ENCODE data around the gene STK11IP.

STK11IP gene

DNA sequence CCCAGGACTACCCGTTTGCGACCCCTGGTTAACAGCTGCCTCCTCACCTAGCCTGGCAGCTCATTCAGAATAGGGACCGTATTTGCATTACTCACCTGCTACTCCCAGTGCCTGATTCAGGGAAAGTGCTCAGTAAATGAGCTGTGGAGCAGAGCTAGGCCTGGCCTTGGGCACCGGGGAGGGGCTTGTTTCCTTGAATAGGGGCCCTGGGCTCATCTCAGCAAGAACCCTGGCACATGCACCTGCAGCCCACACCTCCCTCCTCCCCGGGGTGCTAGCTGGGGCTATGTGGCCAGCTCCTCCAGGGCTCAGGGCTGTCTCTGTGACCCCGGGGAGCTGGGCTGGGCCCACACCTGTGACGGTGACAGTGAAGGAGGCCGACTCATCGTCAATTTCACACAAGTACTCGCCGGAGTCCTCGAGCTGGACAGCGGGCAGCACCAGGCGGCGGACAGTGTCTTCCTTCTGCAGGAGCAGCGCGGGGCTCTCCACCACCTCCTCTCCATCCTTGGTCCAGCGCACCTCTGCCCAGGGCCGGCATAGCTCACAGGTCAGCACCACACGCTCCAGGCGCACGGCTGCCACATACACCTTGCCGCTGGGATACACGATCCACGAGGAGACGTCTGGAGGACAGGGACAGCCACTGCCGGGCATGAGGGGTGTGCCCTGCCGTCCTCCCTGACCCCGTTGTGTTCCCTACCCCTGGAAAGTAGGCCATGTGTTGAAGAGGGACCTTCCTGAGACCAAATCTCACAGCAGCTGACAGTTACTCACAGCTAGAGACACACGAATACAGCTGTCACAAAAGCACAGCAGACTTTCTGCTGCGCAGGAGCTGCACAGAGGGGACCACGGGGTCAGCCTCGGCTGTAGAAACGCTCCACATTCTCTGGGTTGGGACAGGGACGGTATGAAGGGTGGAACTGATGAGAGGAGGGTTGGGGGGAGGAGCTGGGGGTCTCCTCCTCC, 35.3 kb upstream of the STK11IP start:
- no peak for DNase-seq

DNA sequence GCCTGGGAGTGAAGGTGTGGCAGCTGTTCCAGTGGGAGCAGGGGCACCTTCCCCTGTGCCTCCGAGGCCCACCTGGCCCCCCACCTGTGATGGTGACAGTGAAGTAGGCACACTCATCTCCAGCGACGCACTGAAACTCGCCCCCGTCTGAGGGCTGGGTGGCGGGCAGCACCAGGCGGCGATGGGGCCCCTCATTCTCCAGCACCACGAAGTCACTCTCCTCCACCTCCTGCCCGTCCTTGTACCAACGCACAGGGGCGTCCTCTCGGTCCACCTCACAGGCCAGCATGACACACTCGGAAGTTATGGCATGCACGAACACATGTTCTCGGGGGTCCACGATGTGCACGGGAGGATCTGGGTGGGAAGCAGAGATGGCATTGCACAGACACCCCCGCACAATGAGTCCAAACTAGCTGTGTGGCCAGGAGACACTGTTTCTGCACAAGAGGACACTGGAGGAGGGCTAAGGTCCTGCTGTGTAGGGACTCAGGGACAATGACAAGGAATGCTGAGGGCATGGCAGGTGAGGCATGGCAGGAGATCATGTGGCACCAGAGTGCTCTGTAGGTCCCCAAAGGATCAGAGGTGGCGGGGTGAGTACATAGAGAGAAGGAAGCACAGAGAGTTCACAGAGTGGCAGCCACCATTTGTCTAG, 34.3 kb upstream of the STK11IP start:
- no peak for DNase-seq

DNA sequence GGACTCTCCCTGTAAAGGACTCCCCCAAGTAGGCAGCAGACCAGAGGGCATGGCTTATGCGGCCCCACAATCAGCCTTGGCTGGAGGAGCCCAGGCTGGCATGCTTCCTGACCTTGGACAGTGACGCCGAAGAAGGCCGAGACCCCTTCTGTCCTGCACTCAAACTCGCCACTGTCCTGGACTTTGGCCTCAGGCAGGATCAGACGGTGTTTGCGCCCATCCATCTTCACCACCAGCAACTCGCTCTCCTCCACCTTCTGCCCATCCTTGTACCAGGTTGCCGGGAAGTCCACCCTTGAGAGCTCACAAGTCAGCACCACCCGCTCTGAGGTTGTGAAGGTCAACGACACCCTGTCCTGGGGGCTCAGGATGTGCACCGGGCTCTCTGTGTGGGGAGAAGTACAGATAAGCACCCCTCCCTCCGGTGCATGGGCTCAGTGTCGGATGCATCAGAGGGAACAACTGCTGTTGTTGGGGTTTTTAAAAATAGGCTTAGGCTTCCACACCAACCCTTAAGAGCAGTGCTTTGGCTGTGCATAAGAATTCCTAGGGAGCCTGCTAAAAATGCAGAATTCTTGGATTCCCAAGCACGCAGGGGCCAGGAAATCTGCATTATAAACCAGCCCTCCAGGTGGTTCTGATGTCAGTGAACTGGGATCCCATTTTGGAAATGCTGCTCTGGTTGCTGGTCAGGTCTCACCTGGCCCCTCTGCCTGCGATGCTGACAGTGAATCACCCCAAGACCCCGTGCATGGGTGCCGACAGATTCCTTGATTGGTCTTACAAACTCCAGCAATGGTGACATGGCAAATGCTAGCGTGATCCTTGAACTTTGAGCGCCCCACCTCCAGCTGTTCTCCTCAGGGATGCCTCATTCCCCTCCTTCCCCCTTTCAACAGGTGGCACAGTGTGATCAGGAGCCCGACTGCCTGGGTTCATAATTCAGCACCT, 32.3 kb upstream of the STK11IP start:
- no peak for DNase-seq

DNA sequence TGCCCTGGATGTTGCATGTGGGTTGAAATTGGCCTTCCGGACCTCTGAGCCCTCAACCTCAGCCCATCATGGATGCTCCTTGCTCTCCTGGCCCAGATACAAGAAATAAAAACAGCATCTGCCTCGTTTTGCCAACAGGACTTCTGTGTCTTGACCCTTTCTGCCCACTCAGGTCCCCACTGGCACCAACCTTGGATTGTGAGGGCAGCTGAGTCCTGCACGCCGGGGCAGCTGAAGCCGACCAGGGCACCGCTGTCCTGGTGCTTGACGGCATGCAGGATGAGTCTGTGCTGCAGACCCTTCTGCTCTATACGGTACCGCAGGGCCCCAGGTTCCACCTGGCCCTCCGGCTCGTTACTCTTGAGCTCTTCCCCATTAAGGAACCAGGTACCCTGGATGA, 31.0 kb upstream of the STK11IP start:
- no peak for DNase-seq

DNA sequence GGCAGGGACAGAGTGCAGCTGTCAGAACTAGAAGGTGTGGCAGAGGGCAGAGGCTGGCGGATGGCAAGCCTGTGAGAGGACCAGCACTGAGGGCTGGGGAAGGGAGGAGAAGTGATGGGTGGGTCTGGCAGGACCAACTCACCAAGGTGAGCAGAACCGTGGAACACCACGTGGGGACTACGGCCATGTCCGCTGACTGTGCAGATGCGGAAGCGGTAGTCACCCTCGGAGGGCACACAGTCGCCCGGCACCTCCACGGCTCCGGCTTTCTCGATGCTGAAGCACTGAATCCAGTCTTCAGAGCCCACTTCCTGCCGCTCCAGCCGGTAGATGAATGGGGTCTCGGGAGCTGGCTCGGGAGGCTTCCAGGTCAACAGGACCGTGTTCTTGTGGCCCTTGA, 30.5 kb upstream of the STK11IP start:
- DNase-seq: no peak

DNA sequence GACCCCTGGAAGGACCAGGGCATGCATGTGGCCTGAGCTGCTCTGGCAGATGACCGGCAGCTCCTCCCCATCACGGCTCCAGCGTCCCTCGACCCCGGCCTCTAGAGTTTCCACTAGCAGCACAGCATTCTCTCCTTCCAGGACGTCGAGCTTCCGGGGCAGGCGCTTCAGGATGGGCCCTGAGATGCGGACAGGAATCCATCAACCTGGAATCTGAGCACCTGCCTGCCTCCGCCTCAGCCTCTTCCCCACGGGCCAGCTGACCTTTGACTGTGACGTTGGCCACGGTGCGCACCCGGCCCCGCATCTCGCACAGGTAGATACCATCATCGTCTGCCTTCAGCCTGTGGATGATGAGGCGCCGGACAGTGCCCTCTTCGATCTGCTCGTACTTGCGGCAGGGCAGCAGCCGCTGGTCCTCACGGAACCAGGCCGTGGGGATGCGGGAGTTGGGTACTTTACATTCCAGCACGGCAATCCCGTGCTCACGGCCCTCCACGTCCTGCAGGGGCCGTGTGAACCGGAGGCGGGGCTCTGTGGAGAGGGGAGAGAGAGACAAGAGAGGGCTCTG, 29.8 kb upstream of the STK11IP start:
- DNase-seq: no peak

DNA sequence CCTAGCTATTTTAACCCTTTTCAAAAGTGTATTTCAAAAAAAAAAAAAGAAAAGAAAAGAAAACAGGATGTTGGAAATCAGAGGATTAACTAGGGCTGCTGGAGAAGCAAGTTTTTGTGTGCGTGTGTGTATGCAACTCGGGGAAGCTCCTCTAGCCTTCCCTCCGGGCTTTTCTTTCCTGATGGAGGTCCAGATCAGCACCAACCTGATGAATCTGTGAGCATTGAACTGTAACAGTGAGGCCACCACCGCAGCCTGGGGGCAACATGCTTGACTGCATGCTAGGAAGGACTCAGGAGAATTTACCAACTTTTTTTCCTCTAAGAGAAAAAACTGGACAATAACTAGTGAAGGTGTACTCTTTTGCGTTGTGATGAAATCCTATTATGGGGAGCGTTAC, 28.6 kb upstream of the STK11IP start:
- no peak for DNase-seq

DNA sequence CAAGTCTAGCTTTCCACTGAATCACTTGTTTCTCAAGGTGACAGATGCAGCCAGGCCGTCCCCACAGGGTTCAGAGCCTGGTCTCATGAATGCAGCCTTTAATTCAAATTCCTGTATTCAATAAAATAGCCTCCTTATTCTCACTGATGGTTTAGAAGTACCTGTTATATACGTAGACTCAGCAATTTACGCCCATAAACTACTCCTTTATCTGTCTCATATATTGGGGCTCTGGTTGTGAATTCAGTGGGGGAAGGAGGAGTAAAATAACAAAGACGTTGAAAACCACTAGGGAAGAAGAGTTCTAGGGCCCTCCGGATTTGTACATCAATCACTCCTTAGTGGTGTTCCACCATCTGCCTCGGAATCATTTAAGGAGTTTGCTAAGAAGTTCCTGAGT, 28.0 kb upstream of the STK11IP start:
- no peak for DNase-seq

DNA sequence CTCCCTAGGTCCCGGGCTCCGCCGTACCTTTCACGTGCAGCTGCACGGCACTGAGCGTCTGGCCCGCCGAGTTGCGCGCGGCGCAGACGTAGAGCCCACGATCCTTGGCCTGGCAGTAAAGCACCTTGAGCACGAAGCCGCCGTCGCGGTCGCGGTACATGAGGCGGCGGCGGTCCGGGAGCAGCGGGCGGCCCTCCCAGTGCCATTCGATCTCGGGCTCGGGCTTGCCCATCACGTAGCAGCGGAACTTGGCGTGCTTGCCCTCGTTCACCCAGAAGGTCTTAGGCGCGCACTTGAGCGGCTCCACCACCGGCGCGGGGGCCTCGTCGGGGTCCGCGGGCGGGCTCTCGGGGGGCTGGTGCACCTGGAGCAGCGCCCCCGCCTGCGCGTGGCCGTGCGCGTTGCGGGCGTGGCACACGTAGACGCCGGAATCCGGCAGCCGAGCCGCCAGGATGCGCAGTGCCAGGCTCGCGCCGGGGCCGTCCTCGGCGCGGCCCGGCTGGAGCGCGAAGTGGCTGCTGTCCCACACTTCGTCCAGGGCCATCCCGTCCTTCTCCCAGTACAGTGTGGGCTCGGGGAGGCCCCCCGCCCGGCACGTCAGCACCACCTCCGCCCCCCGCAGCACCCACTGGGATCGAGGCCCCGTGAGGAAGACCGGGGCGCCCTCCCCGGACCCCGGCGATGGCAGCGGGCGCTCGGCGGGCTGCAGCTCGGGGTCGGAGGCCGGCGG, 27.3 kb upstream of the STK11IP start:
- DNase-seq: no peak

DNA sequence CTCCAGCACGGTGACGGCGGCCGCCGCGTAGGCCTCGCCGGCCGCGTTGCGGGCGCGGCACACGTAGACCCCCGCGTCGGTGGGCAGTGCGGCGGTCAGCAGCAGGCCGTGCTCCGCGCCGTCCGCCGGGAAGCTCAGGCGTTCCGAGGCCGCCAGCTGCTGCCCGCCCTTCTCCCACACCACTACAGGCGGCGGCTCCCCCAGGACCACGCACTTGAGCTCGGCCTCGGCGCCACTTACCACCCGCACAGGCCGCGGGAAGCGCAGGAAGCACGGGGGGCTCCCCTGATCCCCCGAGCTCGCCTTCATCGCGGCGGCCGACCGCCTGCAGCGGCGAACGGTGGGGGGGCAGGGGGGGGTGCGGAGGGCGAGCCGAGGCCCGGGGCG, 26.7 kb upstream of the STK11IP start:
- no peak for DNase-seq

DNA sequence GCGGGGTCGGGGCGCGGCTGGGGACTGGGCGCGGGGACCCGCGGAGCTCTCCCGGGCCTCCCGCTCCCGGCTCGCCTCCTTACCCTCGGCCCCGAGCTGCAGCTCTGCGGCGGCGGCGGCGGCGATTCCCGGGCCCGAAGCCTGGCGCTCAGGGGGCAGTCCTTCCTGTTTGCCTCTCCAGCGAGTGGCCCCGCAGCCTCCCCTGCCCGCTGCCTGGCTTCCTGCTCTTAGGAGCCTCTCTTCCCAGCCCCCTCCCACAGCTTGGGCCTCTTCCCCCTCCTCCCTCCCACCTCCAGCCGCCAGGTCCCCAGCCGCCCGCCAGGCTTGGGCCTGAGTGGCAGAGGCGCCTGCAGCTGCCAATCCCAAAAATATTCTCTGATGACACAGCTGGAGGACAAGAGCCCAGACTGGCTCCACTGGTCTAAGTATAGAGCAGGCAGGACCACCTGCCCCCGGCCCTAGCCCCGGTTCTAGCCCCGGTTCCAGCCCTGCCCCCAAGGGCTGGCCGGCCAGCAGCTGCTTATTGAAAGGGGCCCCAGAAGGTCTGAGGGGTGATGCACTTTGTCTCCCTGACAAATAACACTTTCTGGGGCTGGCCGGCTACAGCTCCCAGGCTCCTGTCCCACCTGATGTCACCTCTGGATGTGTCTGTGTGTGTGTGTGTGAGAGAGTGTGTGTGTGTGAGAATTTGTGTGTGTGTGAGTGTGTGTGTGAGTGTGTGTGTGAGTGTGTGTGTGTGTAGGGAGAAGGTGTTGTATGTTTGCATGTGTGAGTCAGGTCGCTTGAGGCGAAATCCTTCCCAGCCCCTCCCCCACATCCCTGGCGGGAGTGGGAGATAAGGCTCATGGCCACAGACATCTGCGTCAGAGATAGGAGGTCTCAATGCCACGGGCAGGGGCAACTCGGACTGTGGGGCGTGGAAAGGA, 26.1 kb upstream of the STK11IP start, which contains the start of gene OBSL1:
Gene OBSL1 (minus strand): TSS at position 229 of the 926 bp plus-strand sequence. CDS start 307 bp downstream, outside the sequence.
- no peak for DNase-seq

DNA sequence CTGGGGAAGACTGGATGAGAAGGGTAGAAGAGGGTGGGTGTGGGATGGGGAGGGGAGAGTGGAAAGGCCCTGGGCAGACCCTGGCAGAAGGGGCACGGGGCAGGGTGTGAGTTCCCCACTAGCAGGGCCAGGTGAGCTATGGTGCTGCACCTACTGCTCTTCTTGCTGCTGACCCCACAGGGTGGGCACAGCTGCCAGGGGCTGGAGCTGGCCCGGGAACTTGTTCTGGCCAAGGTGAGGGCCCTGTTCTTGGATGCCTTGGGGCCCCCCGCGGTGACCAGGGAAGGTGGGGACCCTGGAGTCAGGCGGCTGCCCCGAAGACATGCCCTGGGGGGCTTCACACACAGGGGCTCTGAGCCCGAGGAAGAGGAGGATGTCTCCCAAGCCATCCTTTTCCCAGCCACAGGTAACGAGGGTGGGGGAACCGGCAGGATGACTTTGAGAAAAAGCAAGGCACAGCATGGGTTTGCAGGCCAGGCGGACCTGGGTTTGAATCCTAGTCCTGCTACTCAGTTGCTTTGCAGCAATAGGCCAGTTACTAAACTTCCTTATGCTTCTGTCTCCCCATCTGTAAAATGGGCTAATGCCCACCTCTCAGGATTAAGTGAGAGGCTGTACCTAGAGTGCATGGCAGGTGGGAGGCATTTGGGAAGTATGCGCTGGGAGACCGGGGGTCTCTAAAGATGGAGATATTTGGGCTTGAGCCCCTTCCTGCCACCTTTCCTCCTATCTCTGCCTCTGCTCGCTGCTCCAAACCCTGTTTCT, 25.2 kb upstream of the STK11IP start, which contains the start of gene INHA:
Gene INHA (plus strand): TSS at position 74 of the 765 bp plus-strand sequence. CDS start 65 bp downstream, at position 139.
- no peak for DNase-seq

DNA sequence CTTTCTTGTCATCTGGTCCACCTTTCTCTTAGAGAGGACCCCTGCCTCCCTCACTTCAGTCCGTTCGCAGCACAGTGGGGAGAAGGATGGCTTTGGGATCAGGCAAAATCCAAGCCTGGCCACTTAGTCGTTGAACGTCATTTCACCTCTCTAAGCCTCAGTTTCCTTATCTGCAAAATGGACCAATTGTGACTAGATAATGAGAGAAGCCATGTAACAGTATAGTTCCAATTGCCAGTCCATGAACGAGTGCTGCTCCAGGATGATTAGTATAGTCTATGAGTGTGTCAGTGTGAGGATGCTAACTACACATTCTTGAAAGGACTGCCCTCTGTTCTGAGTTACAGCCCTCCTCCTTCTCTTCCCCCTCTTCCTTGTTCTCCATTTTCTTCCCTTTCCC, 24.5 kb upstream of the STK11IP start:
- no peak for DNase-seq

DNA sequence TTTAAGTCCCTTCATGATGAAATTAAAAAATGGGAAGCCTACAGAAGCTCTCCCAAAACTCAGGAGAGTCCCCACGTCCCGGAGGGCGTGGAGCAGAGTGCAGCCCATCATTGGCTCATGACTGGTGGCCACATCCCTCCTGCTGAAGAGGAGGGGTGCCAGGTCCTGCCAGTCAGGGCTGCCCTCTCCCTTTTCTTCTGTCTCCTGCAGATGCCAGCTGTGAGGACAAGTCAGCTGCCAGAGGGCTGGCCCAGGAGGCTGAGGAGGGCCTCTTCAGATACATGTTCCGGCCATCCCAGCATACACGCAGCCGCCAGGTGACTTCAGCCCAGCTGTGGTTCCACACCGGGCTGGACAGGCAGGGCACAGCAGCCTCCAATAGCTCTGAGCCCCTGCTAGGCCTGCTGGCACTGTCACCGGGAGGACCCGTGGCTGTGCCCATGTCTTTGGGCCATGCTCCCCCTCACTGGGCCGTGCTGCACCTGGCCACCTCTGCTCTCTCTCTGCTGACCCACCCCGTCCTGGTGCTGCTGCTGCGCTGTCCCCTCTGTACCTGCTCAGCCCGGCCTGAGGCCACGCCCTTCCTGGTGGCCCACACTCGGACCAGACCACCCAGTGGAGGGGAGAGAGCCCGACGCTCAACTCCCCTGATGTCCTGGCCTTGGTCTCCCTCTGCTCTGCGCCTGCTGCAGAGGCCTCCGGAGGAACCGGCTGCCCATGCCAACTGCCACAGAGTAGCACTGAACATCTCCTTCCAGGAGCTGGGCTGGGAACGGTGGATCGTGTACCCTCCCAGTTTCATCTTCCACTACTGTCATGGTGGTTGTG, 23.0 kb upstream of the STK11IP start:
- no peak for DNase-seq

DNA sequence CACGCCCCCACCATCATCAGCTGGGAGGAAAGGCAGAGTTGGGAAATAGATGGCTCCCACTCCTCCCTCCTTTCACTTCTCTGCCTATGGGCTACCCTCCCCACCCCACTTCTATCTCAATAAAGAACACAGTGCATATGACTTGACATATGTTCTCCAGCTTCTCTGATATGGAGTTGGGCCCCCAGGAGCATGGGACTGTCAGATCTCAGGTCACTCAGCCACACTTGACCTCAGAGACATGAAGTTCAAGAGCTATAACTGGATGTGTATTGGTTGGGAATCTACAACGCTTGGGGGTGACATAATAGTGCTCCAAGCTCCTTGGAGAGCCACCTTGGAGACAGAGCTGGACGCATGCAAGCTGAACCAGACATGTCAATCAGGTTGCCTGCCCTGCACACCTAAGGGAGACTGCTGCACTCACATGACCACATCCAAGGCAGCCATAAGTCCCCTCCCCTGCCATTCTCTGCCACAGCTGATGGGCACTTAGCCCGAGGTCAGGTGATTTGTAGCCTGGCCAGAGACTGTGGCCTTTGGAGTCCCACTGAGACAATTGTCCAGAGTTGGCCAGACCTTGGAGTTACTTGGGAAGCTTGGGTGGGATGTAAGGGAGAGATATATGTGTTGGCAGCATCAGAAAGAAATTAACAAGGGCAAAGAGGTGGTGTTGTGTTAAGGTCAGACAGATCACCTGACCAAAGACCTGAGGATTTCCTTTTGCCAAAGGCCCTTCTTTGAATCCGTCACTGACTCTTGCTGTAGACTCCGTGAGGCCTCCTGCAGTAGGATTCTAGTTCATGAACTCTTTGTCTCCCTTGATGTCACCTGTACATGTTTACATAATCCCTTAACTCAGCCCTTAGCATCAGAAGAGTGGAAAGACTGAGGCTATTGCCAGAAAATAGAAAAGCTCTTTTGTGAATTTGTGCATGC, 21.8 kb upstream of the STK11IP start:
- no peak for DNase-seq

DNA sequence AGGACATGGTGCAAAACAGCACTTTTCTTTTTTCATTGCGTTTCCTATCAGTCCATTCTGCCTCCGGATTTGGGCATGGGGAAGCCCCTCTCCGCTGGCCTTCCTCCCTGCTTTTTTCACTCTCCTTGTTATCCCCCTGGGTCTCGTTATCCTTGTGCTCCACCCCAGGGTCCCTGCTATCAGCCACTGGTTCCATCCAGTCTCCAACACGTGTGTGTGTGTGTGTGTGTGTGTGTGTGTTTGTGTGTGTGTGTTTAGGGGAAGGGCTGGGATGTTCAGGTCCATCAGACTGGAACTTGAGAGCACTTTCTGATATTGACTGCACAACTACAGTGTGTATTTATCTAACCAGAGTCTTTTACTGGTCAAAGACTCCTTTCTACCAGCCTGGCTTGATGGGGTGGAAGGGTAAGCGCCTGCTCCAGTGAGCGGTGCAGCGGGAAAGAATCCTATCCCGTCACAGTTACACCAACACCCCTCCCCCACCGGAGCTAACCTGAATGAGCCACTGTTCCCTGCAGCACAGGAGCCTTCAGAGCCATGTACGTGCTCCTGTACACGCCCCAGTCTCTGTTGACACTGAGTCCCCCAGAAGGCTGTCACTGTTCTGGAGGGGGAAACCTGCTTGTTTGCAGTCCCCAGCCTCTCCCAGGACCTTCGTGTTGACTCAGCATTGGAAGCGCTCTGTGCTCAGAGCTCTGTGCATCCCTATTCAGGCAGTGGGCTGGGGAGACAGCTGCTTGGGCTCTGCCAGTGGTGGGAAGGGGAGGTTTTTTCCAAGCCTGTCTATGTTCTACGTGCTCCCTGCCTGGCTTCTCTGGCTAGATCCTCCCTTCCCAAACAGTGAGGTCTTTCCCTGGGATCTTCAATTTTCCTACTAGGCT, 20.9 kb upstream of the STK11IP start:
- DNase-seq: no peak

Measured in GF-D8 (cell line).